Cerebellar cortex (tissue), 1 donor: ENCODE results near the gene BMP8B.
A peak's percentile ranks its signal among the peaks of the same experiment; 100 is the strongest.

ENCODE experiments used
- DNase-seq: peaks from one replicate; pipeline ENCODE4 v3.0.0-alpha.2; 2015; ENCODE audit warnings: low spot score

The BMP8B gene

DNA sequence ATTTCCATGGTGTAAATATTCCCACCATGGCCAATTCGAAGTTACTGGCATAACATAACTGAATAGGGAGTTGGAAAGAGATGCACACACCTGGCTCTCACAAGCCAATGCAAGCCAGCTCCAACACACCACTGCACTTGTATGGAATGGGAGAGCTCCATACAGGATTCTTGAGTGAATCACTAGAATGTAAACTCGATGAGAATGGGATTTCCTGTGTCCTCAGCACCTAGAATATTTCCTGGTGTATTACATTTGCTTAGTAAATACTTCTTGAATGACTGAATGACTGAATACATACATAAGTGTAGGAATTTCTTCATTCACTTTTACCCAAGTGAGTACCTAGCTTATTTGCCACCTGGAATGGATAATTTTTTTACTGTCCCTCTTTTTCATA, 66.2 kb downstream of the BMP8B start:
- DNase-seq, result no peak

DNA sequence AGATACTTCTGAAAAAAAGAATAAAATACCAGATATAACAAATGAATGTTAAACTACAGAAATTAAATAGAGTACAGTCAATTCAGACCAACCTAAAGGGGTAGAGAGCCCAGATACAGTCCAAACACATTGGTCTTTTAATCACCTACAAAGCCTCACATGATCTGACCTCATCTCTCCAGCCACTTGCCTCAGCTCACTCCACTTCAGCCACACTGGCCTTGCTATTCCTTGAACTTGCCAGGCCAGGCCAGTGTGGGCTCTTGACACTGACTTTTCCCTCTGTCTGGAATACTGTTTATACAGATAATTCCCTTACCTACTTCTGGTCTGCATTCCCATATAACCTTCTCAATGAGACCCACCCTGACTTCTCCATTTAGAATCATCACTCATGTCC, 67.0 kb downstream of the BMP8B start:
- no peak for DNase-seq

DNA sequence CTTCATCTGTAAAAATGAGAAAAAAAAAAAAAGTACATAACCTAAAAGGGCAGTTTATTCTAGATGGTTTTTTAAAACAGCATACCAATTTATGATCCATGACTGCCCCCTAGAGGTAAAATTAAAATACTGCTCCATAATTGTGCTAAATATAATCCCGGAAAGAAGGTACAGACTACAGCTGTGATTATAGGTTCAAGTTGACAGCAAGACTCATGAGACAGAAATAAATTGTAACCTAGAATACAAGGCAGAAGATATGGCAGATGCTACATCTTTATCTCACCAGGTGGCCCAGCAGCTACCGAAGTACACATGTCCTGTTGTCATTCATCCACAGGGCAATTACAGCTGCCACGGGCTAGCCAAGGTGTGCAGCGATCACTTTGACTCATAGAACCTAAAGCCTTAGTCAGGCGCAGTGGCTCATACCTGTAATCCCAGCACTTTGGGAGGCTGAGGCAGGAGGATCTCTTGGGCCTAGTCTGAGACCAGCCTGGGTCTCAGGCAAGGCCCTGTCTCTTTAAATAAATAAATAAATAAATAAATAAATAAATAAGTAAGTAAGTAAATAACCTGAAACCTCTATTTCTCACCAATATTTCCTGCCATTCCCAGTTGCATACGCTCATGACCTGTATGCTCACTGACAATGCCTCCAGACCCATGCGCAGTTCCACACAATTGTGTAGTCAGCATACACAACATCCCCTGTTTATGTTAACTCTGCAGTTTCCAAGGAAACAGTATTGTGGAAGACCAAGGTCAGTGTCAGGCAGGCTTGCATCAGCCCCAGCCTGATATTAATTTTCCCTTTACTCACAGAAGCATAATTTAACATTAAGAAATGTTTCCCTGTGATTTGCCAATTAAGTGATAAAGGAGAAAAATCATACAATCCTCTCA, 68.3 kb downstream of the BMP8B start:
- peak; percentile 87 for DNase-seq

DNA sequence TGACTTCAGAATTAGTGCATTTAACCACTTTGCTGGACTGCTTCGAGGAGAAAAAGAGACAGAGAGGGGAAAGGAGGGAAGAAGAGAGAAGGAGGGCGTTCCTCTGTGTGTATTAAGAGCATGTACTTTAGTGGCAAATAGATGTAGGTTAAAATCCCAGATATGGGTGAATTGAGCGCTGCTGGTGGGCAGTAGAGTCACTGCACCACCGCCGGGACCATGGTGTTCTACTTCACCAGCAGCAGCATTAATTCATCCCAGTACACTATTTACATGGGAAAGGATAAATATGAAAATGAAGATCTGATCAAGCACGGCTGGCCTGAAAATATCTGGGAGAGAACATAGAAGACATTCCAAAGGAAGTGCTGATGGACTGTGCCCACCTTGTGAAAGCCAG, 70.9 kb downstream of the BMP8B start:
- no peak for DNase-seq

DNA sequence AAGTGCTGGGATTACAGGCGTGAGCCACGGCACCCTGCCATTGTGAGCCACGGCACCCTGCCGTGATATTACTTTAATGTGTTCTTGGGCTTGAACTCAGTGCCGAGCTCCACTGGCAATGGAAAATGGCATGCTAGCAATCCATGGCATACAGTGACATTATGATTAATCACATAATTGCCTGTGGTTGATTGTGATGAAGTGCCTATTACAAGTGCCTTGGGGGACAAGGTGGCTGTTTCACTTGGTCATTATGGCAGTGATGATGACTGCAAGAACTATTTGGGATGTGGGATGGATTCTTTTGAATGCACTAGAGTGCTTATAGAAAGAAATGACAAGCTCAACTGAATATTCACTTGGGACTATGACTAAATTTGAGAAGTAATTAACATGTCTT, 75.1 kb downstream of the BMP8B start:
- DNase-seq, result no peak

DNA sequence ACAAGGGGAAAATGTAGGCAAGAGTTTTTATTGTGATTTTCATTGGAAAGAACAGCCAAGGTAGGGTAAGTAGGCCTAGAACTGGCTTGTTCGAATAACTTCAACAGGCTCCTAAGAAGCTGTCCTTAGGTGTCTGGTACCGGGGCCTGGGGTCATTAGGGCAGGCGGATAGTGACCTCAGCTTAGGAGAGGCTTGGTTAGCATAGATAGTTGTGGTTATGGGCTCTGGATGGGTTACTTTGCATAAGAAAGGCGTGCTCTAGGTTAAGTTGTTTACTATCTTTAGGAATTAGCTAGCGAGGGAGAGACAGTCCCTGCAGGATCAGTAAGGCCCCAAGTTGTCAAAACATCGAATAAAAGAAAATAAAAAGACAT, 76.7 kb downstream of the BMP8B start:
- DNase-seq, result no peak

DNA sequence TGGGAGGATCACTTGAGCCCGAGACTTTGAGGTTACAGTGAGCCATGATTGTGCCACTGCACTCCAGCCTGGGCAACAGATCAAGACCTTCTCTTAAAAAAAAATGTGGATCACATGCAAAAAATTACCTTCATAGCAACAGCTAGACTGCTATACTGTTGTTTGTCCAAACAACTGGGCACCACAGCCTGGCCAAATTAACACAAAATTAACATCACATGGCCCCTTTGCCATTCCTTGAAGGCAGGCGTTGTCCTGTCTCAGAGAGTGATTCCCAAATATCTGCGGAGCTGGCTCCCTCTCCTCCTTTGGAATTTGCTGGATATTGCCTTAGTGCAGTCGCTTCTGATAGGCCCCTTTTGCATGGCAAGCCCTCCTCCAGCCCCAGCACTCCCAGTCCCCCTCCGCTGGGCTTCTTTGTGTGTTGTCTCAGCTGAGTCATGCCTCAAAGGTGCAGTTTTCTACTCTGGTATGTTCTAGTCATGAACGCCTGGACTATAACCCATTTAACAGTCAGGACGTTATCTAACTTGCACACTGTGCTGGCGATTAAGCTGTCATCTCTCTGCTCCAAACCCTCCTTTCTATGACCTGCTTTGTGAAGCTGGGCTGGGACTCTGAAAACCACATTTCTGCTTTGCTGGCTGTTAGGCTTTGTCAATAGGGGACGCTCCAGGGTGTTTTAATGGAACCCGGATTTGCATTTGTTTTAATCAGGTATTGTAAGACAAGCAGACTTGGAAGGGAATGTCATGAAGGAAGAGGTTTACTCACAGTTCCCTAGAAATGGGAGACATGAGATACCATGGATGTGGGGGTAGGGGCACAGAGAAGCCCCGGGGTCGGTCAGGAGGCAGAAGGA, 77.3 kb downstream of the BMP8B start:
- no peak for DNase-seq

DNA sequence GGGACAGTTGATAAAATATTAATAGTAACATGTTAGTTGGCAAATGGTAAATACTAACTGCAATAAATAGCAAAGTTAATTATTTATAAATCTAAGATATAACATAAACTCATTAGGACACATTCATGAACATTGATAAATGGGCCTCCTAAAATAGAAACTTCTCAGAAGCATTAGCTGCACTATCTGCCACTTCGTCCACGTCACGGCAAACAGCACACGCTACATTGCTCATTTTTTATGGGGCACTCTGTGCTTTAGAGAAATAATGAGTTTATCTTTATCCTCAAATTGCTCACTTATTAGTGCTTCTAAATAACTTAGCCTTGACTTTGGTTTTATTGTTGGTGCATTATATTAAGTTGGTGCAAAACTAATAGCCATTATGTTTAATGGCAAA, 81.2 kb downstream of the BMP8B start:
- DNase-seq, result no peak
